Measurements from ENCODE around the gene ORM2.

- TF ChIP-seq CTCF (IDR thresholded peaks at IDR 0.05; ENCODE audit: low read depth, low read length, poor library complexity, severe bottlenecking) = no peak
- no peak for TF ChIP-seq EZH2phosphoT487 (IDR thresholded peaks at IDR 0.05; ENCODE audit: borderline replicate concordance, low read length)
Measured at GRCh38 chr9:114315723-114316363, 13.8 kb upstream of the ORM2 start.

Measured in DOHH2 (cell line).